Measurements from ENCODE around the gene KIF6.

Gene KIF6

GRCh38 chr6:39452306-39453145 is 272.7 kb downstream of the KIF6 start:
- no peak overlapping the region for H3K27ac ChIP-seq
- no peaks in the 10 kb centered on the region for H3K27me3 ChIP-seq (ENCODE audit: insufficient read depth, low read depth, severe bottlenecking)
- H3K4me3 ChIP-seq (ENCODE audit: low read depth, low read length), result no peak overlapping the region
- no peaks in the 10 kb centered on the region for H3K36me3 ChIP-seq
- TF ChIP-seq CTCF (IDR thresholded peaks at IDR 0.05; ENCODE audit: low read depth, low read length), result no peak
- H3K9me3 ChIP-seq (ENCODE audit: severe bottlenecking), result peaks cover under 1% of the 10 kb centered on the region
- no peak for DNase-seq

- DNase-seq, result no peak
- Histone ChIP-seq H3K9me3 (ENCODE audit: severe bottlenecking) (no peaks in the 10 kb centered on the region), H3K36me3 (no peaks in the 10 kb centered on the region), H3K4me3 (ENCODE audit: low read depth, low read length) (no peak overlapping the region), H3K27me3 (ENCODE audit: insufficient read depth, low read depth, severe bottlenecking) (no peaks in the 10 kb centered on the region), H3K27ac (no peak overlapping the region)
- peak; percentile 54 for TF ChIP-seq CTCF (IDR thresholded peaks at IDR 0.05; ENCODE audit: low read depth, low read length)
These were observed 273.4 kb downstream of the KIF6 start for GRCh38 chr6:39451831-39452230.

- no peak for DNase-seq
- Histone ChIP-seq H3K27me3 (ENCODE audit: insufficient read depth, low read depth, severe bottlenecking) (no peaks in the 10 kb centered on the region), H3K9me3 (ENCODE audit: severe bottlenecking) (no peaks in the 10 kb centered on the region), H3K4me3 (ENCODE audit: low read depth, low read length) (no peak overlapping the region), H3K36me3 (no peaks in the 10 kb centered on the region), H3K27ac (no peak overlapping the region)
- TF ChIP-seq CTCF (IDR thresholded peaks at IDR 0.05; ENCODE audit: low read depth, low read length), result no peak
These were observed 276.2 kb downstream of the KIF6 start for GRCh38 chr6:39449022-39449421.

- no peak overlapping the region for H3K27ac ChIP-seq
- H3K27me3 ChIP-seq (ENCODE audit: insufficient read depth, low read depth, severe bottlenecking), result no peaks in the 10 kb centered on the region
- no peak for DNase-seq
- no peak for TF ChIP-seq CTCF (IDR thresholded peaks at IDR 0.05; ENCODE audit: low read depth, low read length)
- H3K36me3 ChIP-seq, result no peaks in the 10 kb centered on the region
- no peak overlapping the region for H3K4me3 ChIP-seq (ENCODE audit: low read depth, low read length)
- no peaks in the 10 kb centered on the region for H3K9me3 ChIP-seq (ENCODE audit: severe bottlenecking)
These were observed 278.3 kb downstream of the KIF6 start for GRCh38 chr6:39446909-39447308.

- Histone ChIP-seq H3K4me3 (ENCODE audit: low read depth, low read length) (no peak overlapping the region), H3K27me3 (ENCODE audit: insufficient read depth, low read depth, severe bottlenecking) (no peaks in the 10 kb centered on the region), H3K36me3 (no peaks in the 10 kb centered on the region), H3K27ac (no peak overlapping the region), H3K9me3 (ENCODE audit: severe bottlenecking) (no peaks in the 10 kb centered on the region)
- no peak for DNase-seq
- no peak for TF ChIP-seq CTCF (IDR thresholded peaks at IDR 0.05; ENCODE audit: low read depth, low read length)
These were observed 279.5 kb downstream of the KIF6 start for GRCh38 chr6:39445667-39446066.
